HG03066 (cell line): Measurements from ENCODE around the gene CIDEC.

ENCODE experiments used
- ATAC-seq: cut with Tn5 transposase; IDR thresholded peaks from one replicate; pipeline ENCODE4 v1.9.1; 2021; ENCODE audit warnings: low read depth; ENCODE audit not compliant: unreplicated experiment

CIDEC gene

DNA sequence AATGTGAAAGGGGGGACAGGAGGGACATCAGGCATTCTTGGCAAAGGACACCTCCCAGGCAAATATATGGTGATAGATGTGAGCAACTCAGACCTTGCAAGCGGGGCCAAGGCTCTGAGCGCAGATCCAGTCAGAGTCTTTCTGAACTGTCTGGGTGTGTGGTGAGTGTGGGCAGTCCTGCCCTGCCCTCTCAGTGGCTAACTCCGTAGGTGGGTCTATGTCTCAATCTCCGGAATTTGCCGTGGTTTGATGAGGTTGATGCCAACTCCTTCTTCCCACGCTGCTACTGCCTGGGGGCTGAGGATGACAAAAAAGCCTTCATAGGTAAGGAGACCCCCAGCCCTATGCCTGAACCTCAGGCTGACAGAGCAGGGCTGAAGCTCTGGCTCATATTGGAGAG, 62.6 kb downstream of the CIDEC start:
- no peak for ATAC-seq
